H1 (cell line): ENCODE data around the gene IST1.

ENCODE experiments used
- ATF3 ChIP-seq: IDR thresholded peaks from 2 replicates; pipeline ENCODE4 v1.6.1; 2011; ENCODE audit warnings: low read depth, mild to moderate bottlenecking, low read length; ENCODE audit not compliant: insufficient read depth
- BCL11A ChIP-seq, 2 experiments: IDR thresholded peaks; one replicate each; pipeline ENCODE4 v1.6.1; 2011; ENCODE audit warnings: low read depth in 2 of 2, low read length in 2 of 2, mild to moderate bottlenecking in 2 of 2
- CHD2 ChIP-seq: IDR thresholded peaks from 2 replicates; pipeline ENCODE4 v1.6.1; 2012; ENCODE audit warnings: low read length, improper control_type of control experiment
- CTCF ChIP-seq, 3 experiments: IDR thresholded peaks; 1 replicate in 2 of 3; 2 replicates in 1 of 3; pipeline versions ENCODE4 v1.5.1 to v1.6.1; 2011; ENCODE audit warnings: low read length in 3 of 3, mild to moderate bottlenecking in 3 of 3, inconsistent platforms in 2 of 3, low read depth in 1 of 3, moderate library complexity in 1 of 3; ENCODE audit not compliant: insufficient read depth in 1 of 3; ENCODE audit errors: control extremely low read depth in 1 of 3
- EZH2 ChIP-seq: fragments of 200-600 bp; sonication (generic); IDR thresholded peaks from 2 replicates; pipeline ENCODE4 v1.7.1; 2012; ENCODE audit warnings: low read depth, mild to moderate bottlenecking, moderate library complexity, low read length, inconsistent platforms; ENCODE audit not compliant: severe bottlenecking
- JUND ChIP-seq: IDR thresholded peaks from 2 replicates; pipeline ENCODE4 v1.6.1; 2011; ENCODE audit warnings: mild to moderate bottlenecking, improper control_type of control experiment, low read length
- KDM1A ChIP-seq: fragments of 200-600, 300-600 bp; sonication (generic); IDR thresholded peaks from 2 replicates; pipeline ENCODE4 v1.7.1; 2016; ENCODE audit warnings: mild to moderate bottlenecking, low read length, borderline replicate concordance
- NANOG ChIP-seq: IDR thresholded peaks from 2 replicates; pipeline ENCODE4 v1.6.1; 2011; ENCODE audit warnings: low read length, low read depth, mild to moderate bottlenecking, inconsistent platforms; ENCODE audit not compliant: insufficient read depth, poor library complexity, severe bottlenecking
- POLR2A ChIP-seq, 2 experiments: IDR thresholded peaks; 1 replicate in 1 of 2; 2 replicates in 1 of 2; pipeline ENCODE4 v1.6.1; 2011; ENCODE audit warnings: low read depth in 2 of 2, low read length in 2 of 2, mild to moderate bottlenecking in 2 of 2; ENCODE audit errors: control extremely low read depth in 1 of 2
- RFX5 ChIP-seq: IDR thresholded peaks from 2 replicates; pipeline ENCODE4 v1.6.1; 2011; ENCODE audit warnings: low read depth, low read length, improper control_type of control experiment, borderline replicate concordance
- SP1 ChIP-seq: IDR thresholded peaks from 2 replicates; pipeline ENCODE4 v1.6.1; 2011; ENCODE audit warnings: low read depth, low read length
- SP2 ChIP-seq: IDR thresholded peaks from 2 replicates; pipeline ENCODE4 v1.6.1; 2012; ENCODE audit warnings: mild to moderate bottlenecking, low read length, inconsistent platforms
- TAF1 ChIP-seq: IDR thresholded peaks from 2 replicates; pipeline ENCODE4 v1.6.1; 2011; ENCODE audit warnings: mild to moderate bottlenecking, low read depth, low read length
- TEAD4 ChIP-seq: IDR thresholded peaks from 2 replicates; pipeline ENCODE4 v1.6.1; 2012; ENCODE audit warnings: low read depth, low read length, inconsistent platforms, mixed read lengths

- TF ChIP-seq CTCF (IDR thresholded peaks at IDR 0.05; ENCODE audit: control extremely low read depth in 1 of 3, insufficient read depth in 1 of 3, low read depth in 1 of 3, low read length in 3 of 3) (no peak), TEAD4 (no peak), EZH2 (no peak), POLR2A (IDR thresholded peaks at IDR 0.05; ENCODE audit: control extremely low read depth in 1 of 2, low read depth in 2 of 2, low read length in 2 of 2) (no peak), SP2 (no peak), TAF1 (no peak), KDM1A (no peak), CHD2 (no peak), SP1 (no peak), BCL11A (IDR thresholded peaks at IDR 0.05; ENCODE audit: low read depth in 2 of 2, low read length in 2 of 2) (no peak), RFX5 (no peak), ATF3 (no peak), JUND (no peak), NANOG (no peak)
These were observed 26.2 kb upstream of the IST1 start for GRCh38 chr16:71869089-71869488.
